Measurements from ENCODE around the gene ADGRL3.

The ADGRL3 gene

DNA sequence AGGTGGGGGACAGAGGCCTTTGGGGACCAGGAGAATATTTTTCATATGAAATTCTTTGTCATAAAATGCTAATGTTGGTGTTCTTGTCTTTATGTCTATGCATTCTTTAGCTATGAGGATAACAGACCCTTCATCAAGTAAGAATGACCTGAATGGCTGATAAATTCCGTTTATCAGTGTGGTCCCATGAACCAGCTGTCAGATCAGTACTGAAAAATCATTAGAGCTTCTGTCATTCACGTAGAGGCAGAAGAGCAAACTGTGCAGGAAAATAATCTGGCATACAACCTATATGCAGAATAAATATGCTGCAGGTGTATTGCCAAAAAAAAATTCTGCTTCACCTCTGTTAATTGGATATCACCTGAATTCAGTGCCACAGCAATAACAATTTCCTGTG is 828.6 kb downstream of the ADGRL3 start:
- H3K27me3 Mint-ChIP-seq = no peaks in the 10 kb centered on the region
- H3K27ac Mint-ChIP-seq = no peak overlapping the region
- H3K36me3 Mint-ChIP-seq (ENCODE audit: low read depth) = no peaks in the 10 kb centered on the region
- DNase-seq (no peak), ATAC-seq (no peak)
- peaks cover 12% of the 10 kb centered on the region for H3K9me3 Mint-ChIP-seq
- H3K4me1 Mint-ChIP-seq = no peaks in the 10 kb centered on the region
- H3K4me3 Mint-ChIP-seq = no peak overlapping the region

DNA sequence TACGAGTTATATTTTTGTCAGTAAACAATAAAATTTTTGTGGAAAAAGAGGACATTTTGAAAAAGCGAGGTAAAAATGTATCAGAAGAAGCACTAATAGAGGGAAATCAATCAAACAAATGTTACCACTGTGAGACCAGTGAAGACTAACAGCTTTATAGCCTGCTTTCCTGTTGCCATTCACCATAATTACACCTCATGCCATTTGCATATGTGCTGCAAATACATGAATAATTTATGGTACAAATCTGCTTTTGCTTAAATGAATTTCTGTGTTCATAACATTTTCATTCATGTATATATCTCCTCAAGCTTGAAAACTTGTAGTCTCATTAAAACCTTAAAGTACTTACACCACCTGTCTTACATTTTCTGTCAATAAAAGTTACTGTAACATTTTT is 830.8 kb downstream of the ADGRL3 start:
- H3K4me1 Mint-ChIP-seq = no peaks in the 10 kb centered on the region
- no peak for ATAC-seq
- H3K4me3 Mint-ChIP-seq = no peak overlapping the region
- no peak for DNase-seq
- H3K27me3 Mint-ChIP-seq = no peaks in the 10 kb centered on the region
- H3K27ac Mint-ChIP-seq = no peak overlapping the region
- H3K36me3 Mint-ChIP-seq (ENCODE audit: low read depth) = no peaks in the 10 kb centered on the region
- H3K9me3 Mint-ChIP-seq = peaks cover 12% of the 10 kb centered on the region

DNA sequence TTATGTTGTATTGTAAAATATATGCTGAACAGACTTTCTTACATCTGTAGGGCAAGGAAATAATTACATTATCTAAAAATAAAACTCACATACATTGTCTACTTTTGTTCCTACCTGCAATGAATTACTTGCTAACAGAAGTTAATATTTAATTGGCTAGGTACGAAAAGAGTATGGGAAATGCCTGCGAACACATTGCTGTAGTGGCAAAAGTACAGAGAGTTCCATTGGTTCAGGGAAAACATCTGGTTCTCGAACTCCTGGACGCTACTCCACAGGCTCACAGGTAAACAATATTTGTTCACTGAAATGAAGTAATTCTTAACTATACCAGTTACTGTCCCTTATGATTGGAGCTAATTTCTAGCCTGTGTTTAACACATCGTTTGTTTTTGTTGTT is 837.4 kb downstream of the ADGRL3 start:
- no peaks in the 10 kb centered on the region for H3K36me3 Mint-ChIP-seq (ENCODE audit: low read depth)
- peaks cover 12% of the 10 kb centered on the region for H3K9me3 Mint-ChIP-seq
- DNase-seq (no peak), ATAC-seq (no peak)
- H3K27ac Mint-ChIP-seq = no peak overlapping the region
- H3K27me3 Mint-ChIP-seq = no peaks in the 10 kb centered on the region
- H3K4me1 Mint-ChIP-seq = no peaks in the 10 kb centered on the region
- no peak overlapping the region for H3K4me3 Mint-ChIP-seq

DNA sequence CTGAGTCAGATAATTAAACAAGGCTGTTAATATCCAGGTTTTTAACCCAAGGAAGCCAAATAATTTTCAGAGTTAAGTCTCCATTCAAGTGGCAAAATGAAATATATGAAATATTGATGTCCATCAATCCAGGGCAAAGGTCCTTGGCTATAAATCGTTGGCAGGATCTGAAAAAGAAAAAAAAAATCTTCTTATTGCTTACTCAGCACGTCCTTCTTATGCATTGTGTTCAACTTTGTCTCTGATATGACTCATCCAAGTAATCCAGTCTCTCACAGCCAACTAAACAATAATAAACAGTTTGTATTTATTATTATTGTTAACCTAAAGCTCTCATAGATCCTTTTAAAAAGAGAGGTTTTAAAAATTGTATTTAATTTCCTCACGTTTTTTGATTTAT is 851.2 kb downstream of the ADGRL3 start:
- Mint-ChIP-seq H3K27me3 (no peaks in the 10 kb centered on the region), H3K36me3 (ENCODE audit: low read depth) (no peaks in the 10 kb centered on the region), H3K27ac (no peak overlapping the region), H3K4me3 (no peak overlapping the region), H3K9me3 (peaks cover 4% of the 10 kb centered on the region), H3K4me1 (no peaks in the 10 kb centered on the region)
- ATAC-seq = no peak
- DNase-seq = no peak

DNA sequence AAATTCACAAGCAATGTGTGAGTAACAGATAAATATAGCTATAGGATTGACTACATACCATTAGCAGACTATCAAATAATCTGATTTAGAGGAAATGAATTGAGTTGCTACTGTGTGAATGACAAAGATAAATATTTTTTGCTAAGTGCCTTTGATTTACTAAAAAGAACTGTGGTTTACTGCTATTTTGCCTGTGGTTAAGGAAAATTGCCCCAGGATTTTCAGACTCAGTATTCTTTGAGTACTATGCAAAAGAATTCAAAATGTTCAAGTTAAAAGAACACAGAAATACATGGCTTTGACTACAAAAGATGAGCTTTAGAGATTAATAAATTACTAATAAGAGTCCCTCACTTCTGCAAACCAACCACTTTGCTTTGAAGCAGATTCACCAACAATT is 853.8 kb downstream of the ADGRL3 start:
- H3K4me3 Mint-ChIP-seq = no peak overlapping the region
- H3K9me3 Mint-ChIP-seq = peaks cover 4% of the 10 kb centered on the region
- DNase-seq = no peak
- no peaks in the 10 kb centered on the region for H3K36me3 Mint-ChIP-seq (ENCODE audit: low read depth)
- ATAC-seq = no peak
- H3K27me3 Mint-ChIP-seq = no peaks in the 10 kb centered on the region
- no peaks in the 10 kb centered on the region for H3K4me1 Mint-ChIP-seq
- no peak overlapping the region for H3K27ac Mint-ChIP-seq

DNA sequence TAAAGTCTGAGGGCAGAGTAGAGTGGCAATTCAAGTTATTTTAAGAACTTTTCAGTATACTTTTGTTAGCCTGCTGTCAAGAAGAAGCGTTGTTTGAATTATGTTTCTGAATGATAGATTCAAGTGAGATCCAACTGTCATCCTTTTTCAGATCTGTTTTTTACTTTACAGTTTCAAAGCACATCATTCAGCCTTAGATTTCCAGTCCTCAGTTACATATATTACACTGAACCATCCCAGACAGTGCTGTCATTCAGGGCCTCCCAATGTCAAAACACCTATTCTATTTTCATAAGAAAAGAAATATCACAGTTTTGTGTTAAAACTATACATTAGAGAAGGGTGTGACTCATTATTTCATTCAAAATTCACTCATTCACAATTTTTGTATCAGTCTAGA is 856.9 kb downstream of the ADGRL3 start:
- Mint-ChIP-seq H3K4me1 (no peaks in the 10 kb centered on the region), H3K36me3 (ENCODE audit: low read depth) (no peaks in the 10 kb centered on the region), H3K27ac (no peak overlapping the region), H3K4me3 (no peak overlapping the region), H3K27me3 (no peaks in the 10 kb centered on the region), H3K9me3 (peaks cover 9% of the 10 kb centered on the region)
- ATAC-seq (no peak), DNase-seq (no peak)

DNA sequence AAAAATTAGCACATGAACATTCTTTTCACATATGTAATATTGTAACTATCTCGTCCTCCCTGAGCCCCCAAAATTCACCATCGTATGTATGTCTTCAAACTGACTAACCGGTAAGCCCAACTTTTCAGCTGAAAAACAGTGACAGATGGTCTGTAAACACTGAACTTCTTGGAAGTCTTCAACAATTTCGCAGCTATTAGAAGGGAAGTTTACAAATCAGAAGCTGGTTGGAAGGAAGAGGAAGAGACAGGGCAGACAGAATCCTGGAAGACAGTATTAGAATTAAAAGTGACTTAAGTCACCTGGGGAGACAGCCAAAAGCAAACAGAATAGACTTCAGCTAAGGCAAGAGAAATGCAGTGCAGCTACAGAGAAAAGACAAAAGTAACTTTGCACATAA is 858.4 kb downstream of the ADGRL3 start:
- Mint-ChIP-seq H3K4me3 (no peak overlapping the region), H3K27me3 (no peaks in the 10 kb centered on the region), H3K9me3 (peaks cover 9% of the 10 kb centered on the region), H3K36me3 (ENCODE audit: low read depth) (no peaks in the 10 kb centered on the region), H3K4me1 (no peaks in the 10 kb centered on the region), H3K27ac (no peak overlapping the region)
- DNase-seq (no peak), ATAC-seq (no peak)

DNA sequence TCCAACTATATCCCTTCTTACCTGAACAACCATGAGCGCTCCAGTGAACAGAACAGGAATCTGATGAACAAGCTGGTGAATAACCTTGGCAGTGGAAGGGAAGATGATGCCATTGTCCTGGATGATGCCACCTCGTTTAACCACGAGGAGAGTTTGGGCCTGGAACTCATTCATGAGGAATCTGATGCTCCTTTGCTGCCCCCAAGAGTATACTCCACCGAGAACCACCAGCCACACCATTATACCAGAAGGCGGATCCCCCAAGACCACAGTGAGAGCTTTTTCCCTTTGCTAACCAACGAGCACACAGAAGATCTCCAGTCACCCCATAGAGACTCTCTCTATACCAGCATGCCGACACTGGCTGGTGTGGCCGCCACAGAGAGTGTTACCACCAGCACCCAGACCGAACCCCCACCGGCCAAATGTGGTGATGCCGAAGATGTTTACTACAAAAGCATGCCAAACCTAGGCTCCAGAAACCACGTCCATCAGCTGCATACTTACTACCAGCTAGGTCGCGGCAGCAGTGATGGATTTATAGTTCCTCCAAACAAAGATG is 870.2 kb downstream of the ADGRL3 start:
- ATAC-seq (no peak), DNase-seq (no peak)
- Mint-ChIP-seq H3K4me1 (no peaks in the 10 kb centered on the region), H3K27ac (no peak overlapping the region), H3K4me3 (no peak overlapping the region), H3K27me3 (no peaks in the 10 kb centered on the region), H3K9me3 (peaks cover 9% of the 10 kb centered on the region), H3K36me3 (ENCODE audit: low read depth) (no peaks in the 10 kb centered on the region)

DNA sequence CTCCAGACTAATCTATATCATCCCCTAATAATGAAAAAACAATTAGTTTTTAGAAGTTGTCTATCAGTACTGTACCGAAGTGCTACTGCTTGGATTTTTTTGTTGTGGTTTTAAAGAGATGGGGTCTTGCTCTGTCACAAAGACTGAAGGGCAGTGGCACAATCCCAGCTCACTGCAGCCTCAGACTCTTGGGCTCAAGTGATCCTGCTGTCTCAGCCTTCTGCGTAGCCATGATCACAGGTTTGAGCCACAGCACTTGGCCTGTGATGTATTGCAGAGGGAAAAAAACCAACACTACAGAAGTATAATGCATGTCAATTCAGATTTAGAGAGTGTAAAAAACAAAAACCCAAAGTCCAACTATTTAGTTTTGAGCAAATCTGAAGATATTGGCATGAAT is 875.0 kb downstream of the ADGRL3 start:
- Mint-ChIP-seq H3K4me1 (no peaks in the 10 kb centered on the region), H3K4me3 (no peak overlapping the region), H3K36me3 (ENCODE audit: low read depth) (no peaks in the 10 kb centered on the region), H3K27ac (no peak overlapping the region), H3K9me3 (peaks cover 12% of the 10 kb centered on the region), H3K27me3 (no peaks in the 10 kb centered on the region)
- ATAC-seq = no peak
- no peak for DNase-seq

DNA sequence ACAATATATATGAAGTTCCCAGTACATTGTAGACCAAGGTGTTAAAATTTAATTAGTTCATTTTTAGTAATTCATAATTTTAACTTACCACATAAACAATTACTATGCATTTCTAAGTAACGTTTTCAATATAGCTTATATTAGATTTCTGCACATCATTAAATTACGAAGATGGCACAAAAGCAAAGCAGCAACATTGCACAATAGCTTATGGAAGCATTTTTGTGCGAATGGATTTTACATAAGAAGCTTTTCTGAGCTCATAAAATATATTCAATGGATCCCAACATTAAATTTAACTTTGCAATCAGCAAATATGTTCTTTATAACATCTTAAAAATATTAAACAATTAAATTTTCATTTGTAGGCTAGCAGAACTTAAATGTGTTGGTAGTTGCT is 875.4 kb downstream of the ADGRL3 start:
- Mint-ChIP-seq H3K27me3 (no peaks in the 10 kb centered on the region), H3K9me3 (peaks cover 8% of the 10 kb centered on the region), H3K36me3 (ENCODE audit: low read depth) (no peaks in the 10 kb centered on the region), H3K27ac (no peak overlapping the region), H3K4me1 (no peaks in the 10 kb centered on the region), H3K4me3 (no peak overlapping the region)
- DNase-seq (no peak), ATAC-seq (no peak)

DNA sequence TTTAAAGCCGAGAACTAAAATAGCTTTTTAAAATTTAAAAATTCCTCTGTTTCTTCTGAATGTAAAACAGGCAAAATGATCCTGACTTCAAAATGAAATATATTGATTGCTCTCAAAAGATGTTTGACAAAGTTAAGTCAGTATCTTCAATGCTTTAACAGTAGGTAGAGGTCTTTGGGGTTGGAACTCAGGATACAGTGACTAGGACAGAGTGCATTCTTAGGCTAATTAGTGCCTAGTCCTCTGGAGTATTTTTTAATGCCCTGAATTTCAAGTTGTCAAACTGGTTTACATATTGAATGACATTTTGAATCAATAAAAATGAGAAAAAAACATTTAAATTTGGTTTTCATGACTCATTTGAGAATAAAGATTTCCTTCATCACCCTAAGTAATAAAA is 877.3 kb downstream of the ADGRL3 start:
- ATAC-seq = no peak
- Mint-ChIP-seq H3K27ac (no peak overlapping the region), H3K4me1 (no peaks in the 10 kb centered on the region), H3K36me3 (ENCODE audit: low read depth) (no peaks in the 10 kb centered on the region), H3K9me3 (peaks cover 3% of the 10 kb centered on the region), H3K27me3 (no peaks in the 10 kb centered on the region), H3K4me3 (no peak overlapping the region)
- DNase-seq = no peak

DNA sequence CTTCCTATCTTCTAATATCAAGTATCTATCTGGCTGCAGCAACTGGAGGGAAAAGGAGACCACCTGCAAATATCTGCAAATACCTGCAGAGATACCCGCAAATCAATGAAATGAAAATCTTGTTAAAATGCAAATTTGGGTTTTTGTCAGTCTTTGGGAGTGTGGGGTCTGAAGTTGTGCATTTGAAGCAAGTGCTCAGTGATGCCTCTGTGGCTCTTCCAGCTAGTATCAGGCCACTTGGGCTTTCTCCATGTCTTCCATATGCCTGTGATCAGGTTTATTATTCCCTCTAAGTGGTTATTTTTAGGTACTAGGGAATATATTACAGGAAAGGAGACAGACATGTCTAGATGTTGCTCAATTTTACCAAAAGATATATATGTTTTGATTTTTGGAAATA is 880.3 kb downstream of the ADGRL3 start:
- H3K27me3 Mint-ChIP-seq = no peaks in the 10 kb centered on the region

DNA sequence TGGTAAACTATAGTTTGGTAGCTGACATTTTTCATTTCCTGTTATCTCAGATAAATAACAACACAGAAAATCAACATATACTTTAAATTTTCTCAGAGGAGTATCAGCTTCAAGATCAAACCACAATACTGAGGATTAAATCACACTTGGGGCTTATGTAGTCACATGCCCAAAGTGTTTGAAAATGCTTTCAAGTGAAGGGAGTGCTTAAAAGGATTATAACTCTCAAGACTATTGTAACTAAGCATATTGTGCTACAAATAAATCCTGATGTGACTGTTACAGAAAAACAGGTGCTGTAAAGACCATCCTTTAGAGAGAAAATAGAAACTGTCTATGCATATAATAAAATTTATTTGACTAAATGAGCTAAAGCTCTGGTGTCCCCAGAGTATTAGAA is 887.6 kb downstream of the ADGRL3 start:
- peaks cover 13% of the 10 kb centered on the region for H3K9me3 Mint-ChIP-seq
- no peak overlapping the region for H3K4me3 Mint-ChIP-seq
- ATAC-seq (no peak), DNase-seq (no peak)
- no peak overlapping the region for H3K27ac Mint-ChIP-seq
- no peaks in the 10 kb centered on the region for H3K27me3 Mint-ChIP-seq
- H3K4me1 Mint-ChIP-seq = no peaks in the 10 kb centered on the region
- no peaks in the 10 kb centered on the region for H3K36me3 Mint-ChIP-seq (ENCODE audit: low read depth)

More for the DNA sequence above, 880.3 kb downstream of the ADGRL3 start:
- Mint-ChIP-seq H3K9me3 (peaks cover 3% of the 10 kb centered on the region), H3K4me3 (no peak overlapping the region), H3K4me1 (no peaks in the 10 kb centered on the region), H3K27ac (no peak overlapping the region), H3K36me3 (ENCODE audit: low read depth) (no peaks in the 10 kb centered on the region)
- ATAC-seq = no peak
- DNase-seq = no peak

DNA sequence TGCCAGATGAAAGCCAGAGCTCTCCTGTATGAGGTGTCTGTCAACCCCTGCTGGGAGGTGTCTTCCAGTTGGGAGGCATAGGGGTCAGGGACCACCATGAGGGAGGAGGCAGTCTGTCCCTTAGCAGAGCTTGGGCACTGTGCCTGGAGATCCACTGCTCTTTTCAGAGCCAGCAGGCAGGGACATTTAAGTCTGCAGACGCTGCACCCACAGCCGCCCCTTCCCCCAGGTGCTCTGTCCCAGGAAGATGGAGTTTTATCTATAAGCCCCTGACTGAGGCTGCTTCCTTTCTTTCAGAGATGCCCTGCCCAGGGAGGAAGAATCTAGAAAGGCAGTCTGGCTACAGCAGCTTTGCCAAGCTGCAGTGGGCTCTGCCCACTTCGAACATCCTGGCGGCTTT is 893.6 kb downstream of the ADGRL3 start:
- Mint-ChIP-seq H3K4me1 (no peaks in the 10 kb centered on the region), H3K9me3 (peaks cover 17% of the 10 kb centered on the region), H3K36me3 (ENCODE audit: low read depth) (no peaks in the 10 kb centered on the region), H3K4me3 (no peak overlapping the region), H3K27me3 (no peaks in the 10 kb centered on the region), H3K27ac (no peak overlapping the region)
- DNase-seq (no peak), ATAC-seq (no peak)

DNA sequence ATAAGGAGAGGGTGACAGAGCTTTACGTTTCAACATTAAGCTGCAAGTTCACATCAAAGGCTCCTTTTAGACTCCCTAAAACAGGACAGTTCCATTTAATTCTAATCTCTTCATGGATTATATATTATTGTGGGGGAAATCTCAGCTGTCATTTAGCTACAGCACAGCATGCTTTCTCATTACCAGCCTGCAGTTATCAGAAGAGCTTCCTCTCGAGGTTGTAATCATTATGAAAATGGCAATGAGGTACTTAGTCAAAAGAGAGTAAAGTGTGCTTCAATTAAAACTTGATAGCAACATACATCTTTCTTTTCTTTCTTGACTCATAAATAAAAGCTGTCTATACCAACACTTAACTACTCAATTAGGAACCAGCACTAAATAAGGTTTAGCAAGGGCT is 896.8 kb downstream of the ADGRL3 start:
- no peaks in the 10 kb centered on the region for H3K4me1 Mint-ChIP-seq
- H3K9me3 Mint-ChIP-seq = peaks cover 19% of the 10 kb centered on the region
- H3K4me3 Mint-ChIP-seq = no peak overlapping the region
- H3K27me3 Mint-ChIP-seq = no peaks in the 10 kb centered on the region
- no peak overlapping the region for H3K27ac Mint-ChIP-seq
- no peaks in the 10 kb centered on the region for H3K36me3 Mint-ChIP-seq (ENCODE audit: low read depth)
- ATAC-seq (no peak), DNase-seq (no peak)

DNA sequence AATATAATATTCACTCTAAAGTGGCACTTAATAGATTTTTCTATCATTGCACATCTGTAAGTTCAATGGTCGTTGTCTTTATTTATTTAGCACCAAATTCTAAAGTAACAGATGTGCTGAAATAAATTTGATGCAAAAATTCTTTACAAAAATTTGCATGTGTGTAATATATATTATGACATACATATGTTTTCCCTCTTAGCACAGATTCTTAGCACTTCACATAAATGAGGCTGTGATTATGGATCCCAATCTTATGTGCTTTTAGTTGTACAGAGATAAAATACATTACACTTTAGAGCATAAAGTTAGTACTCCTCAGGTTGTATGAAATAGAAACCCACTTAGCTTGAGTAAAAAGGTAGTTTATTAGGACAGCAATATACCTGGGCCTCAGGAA is 915.1 kb downstream of the ADGRL3 start:
- ATAC-seq (no peak), DNase-seq (no peak)
- Mint-ChIP-seq H3K27me3 (no peaks in the 10 kb centered on the region), H3K9me3 (peaks cover 10% of the 10 kb centered on the region), H3K36me3 (ENCODE audit: low read depth) (no peaks in the 10 kb centered on the region), H3K4me1 (no peaks in the 10 kb centered on the region), H3K4me3 (no peak overlapping the region), H3K27ac (no peak overlapping the region)

Data from activated naive CD8-positive, alpha-beta T cell treated with anti-CD3 and anti-CD28 coated beads, Interleukin-2, amount 50 U/mL, for 24 hours (primary cell).